Loucy (cell line): ENCODE measurements around the gene TMED1.
"Not testable (repeated sequence)": the region's sequence is repeated elsewhere in the genome, so short reads cannot be mapped to it uniquely, and the experiment has no call there.

Experiments
- CTCF ChIP-seq: fragments of 200-600 bp; sonication (generic); conservative IDR thresholded peaks from 2 replicates; pipeline ENCODE4 v1.5.1; 2014; ENCODE audit warnings: mild to moderate bottlenecking, antibody characterized with exemption, low read length
- EZH2phosphoT487 ChIP-seq: fragments of 200-600 bp; IDR thresholded peaks from 2 replicates; pipeline ENCODE4 v1.6.1; 2018; ENCODE audit warnings: antibody characterized with exemption, mild to moderate bottlenecking, moderate library complexity, borderline replicate concordance

GRCh38 chr19:10856899-10857298 is 20.9 kb upstream of the TMED1 start:
- TF ChIP-seq CTCF, EZH2phosphoT487: not testable (repeated sequence)
